ENCODE measurements around the gene RANBP17.

The RANBP17 gene

GRCh38 chr5:171127314-171127713 lies 265.5 kb downstream of the RANBP17 start:
- no peak overlapping the region for H3K4me3 Mint-ChIP-seq
- H3K4me1 Mint-ChIP-seq: no peaks in the 10 kb centered on the region
- H3K27ac Mint-ChIP-seq: no peak overlapping the region
- ATAC-seq (no peak), DNase-seq (ENCODE audit: low spot score in 2 of 2) (no peak)
- no peaks in the 10 kb centered on the region for H3K36me3 Mint-ChIP-seq
- no peaks in the 10 kb centered on the region for H3K9me3 Mint-ChIP-seq

GRCh38 chr5:171128136-171128535 lies 266.3 kb downstream of the RANBP17 start:
- no peaks in the 10 kb centered on the region for H3K36me3 Mint-ChIP-seq
- H3K4me1 Mint-ChIP-seq: no peaks in the 10 kb centered on the region
- no peaks in the 10 kb centered on the region for H3K9me3 Mint-ChIP-seq
- no peak for DNase-seq (ENCODE audit: low spot score in 2 of 2)
- no peak for ATAC-seq
- no peak overlapping the region for H3K27ac Mint-ChIP-seq
- H3K4me3 Mint-ChIP-seq: no peak overlapping the region

- H3K27ac Mint-ChIP-seq: no peak overlapping the region
- DNase-seq (ENCODE audit: low spot score in 2 of 2) (no peak), ATAC-seq (no peak)
- no peaks in the 10 kb centered on the region for H3K9me3 Mint-ChIP-seq
- H3K4me3 Mint-ChIP-seq: no peak overlapping the region
- H3K4me1 Mint-ChIP-seq: no peaks in the 10 kb centered on the region
- no peaks in the 10 kb centered on the region for H3K36me3 Mint-ChIP-seq
Measured at GRCh38 chr5:171129308-171129707, 267.5 kb downstream of the RANBP17 start.

DNA sequence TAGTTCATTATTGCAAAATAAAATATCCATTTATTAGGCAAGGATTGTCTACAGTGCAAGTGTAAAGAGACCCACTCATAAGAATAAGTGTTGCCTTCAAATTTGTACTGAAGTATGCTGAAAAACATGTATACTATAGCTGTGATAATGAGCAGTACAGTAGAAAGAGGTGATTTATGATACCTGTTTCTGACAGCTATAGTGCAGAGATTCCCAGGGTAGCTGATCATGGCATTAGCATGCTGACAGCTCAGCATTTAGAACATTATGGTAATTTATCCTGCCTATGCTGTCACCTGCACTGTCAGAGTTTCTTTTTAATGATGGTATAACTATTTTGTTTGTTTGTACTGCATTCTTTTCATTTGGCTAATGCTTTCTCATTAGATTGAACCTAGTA lies 269.7 kb downstream of the RANBP17 start:
- no peak overlapping the region for H3K4me3 Mint-ChIP-seq
- no peak for DNase-seq (ENCODE audit: low spot score in 2 of 2)
- H3K36me3 Mint-ChIP-seq: no peaks in the 10 kb centered on the region
- no peak for ATAC-seq
- H3K27ac Mint-ChIP-seq: no peak overlapping the region
- no peaks in the 10 kb centered on the region for H3K4me1 Mint-ChIP-seq
- no peaks in the 10 kb centered on the region for H3K9me3 Mint-ChIP-seq

DNA sequence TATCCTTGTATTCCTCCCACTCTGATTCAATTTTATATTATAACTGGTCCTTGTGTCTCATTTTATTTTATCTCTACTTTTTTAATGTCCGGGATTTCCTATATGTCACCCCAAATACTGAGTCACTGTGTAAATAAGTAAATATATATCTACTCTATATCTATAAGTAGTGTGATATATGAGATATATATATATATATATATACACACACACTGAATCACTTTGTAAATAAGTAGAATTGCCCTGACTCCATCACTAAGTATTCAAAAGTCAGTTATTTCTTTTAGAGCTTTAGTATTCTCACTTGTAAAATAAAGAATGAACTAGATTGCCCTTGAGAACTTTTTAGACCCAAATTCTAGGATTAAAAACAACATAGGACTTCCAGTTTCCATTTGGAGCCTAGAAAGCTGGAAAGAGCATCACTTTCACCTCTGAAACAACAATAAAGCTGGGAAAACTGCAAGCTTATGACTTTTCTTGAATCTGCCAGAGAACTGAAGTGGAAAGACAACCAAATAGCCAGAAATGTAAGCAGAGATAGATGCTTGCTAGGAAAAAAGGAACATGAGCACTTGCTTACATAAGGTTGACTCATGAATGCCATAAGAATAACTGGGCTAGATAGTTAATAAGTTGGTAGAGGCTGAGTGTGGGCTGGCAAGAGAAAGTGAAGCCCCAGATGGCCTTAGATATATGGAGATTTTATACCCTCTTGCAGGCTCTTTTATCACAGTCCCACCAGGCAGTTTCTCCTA lies 276.1 kb downstream of the RANBP17 start:
- Mint-ChIP-seq H3K27ac (no peak overlapping the region), H3K36me3 (no peaks in the 10 kb centered on the region), H3K9me3 (no peaks in the 10 kb centered on the region), H3K4me1 (no peaks in the 10 kb centered on the region), H3K4me3 (no peak overlapping the region)
- no peak for ATAC-seq
- no peak for DNase-seq (ENCODE audit: low spot score in 2 of 2)

DNA sequence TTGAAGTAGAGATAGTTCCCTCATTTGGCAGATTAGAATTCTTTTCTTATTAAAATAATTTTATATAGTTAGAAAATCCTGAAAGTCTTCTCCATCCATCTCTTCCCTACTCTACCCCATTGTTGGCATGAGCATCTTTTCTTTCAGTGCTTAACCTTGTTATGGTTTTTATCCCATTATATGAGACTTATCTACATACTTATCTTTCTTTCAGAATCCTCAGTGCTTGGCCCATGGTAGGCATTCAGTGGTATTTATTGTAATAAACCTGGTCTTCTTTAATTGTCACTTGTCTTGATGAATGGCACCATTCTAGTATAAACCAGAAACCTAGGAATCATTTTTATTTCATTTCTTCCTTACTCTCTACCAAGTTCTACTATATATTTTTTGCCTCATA lies 277.4 kb downstream of the RANBP17 start:
- Mint-ChIP-seq H3K4me3 (no peak overlapping the region), H3K4me1 (no peaks in the 10 kb centered on the region), H3K27ac (no peak overlapping the region), H3K9me3 (no peaks in the 10 kb centered on the region), H3K36me3 (no peaks in the 10 kb centered on the region)
- DNase-seq (ENCODE audit: low spot score in 2 of 2) (no peak), ATAC-seq (no peak)

DNA sequence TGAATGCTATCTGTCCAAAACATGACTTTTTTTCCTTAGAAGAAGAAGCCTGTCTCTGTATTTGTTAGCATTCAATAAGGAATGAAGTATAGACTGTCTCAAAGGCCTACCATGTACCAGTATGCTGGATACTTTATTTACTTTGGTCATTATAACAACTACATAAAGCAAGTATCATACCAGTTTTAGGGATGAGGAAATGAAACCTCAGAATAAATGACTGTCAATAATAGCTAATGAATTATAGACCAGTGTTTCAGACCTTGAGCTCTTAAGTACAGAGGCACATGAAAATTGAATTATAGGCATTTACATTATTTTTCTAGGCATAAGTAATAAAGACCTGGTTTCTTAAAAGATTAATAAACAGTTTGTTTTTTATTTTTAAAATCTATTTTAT lies 280.8 kb downstream of the RANBP17 start:
- DNase-seq (ENCODE audit: low spot score in 2 of 2) (no peak), ATAC-seq (no peak)
- Mint-ChIP-seq H3K36me3 (no peaks in the 10 kb centered on the region), H3K4me1 (no peaks in the 10 kb centered on the region), H3K4me3 (no peak overlapping the region), H3K9me3 (no peaks in the 10 kb centered on the region), H3K27ac (no peak overlapping the region)

- Mint-ChIP-seq H3K4me3 (no peak overlapping the region), H3K27ac (no peak overlapping the region), H3K4me1 (no peaks in the 10 kb centered on the region), H3K9me3 (no peaks in the 10 kb centered on the region), H3K36me3 (no peaks in the 10 kb centered on the region)
- ATAC-seq (no peak), DNase-seq (ENCODE audit: low spot score in 2 of 2) (no peak)
Measured at GRCh38 chr5:171143171-171143570, 281.4 kb downstream of the RANBP17 start.

GRCh38 chr5:171143926-171144325 lies 282.1 kb downstream of the RANBP17 start:
- no peak overlapping the region for H3K27ac Mint-ChIP-seq
- ATAC-seq: no peak
- no peaks in the 10 kb centered on the region for H3K9me3 Mint-ChIP-seq
- H3K4me1 Mint-ChIP-seq: no peaks in the 10 kb centered on the region
- H3K36me3 Mint-ChIP-seq: no peaks in the 10 kb centered on the region
- DNase-seq (ENCODE audit: low spot score in 2 of 2): no peak
- no peak overlapping the region for H3K4me3 Mint-ChIP-seq

DNA sequence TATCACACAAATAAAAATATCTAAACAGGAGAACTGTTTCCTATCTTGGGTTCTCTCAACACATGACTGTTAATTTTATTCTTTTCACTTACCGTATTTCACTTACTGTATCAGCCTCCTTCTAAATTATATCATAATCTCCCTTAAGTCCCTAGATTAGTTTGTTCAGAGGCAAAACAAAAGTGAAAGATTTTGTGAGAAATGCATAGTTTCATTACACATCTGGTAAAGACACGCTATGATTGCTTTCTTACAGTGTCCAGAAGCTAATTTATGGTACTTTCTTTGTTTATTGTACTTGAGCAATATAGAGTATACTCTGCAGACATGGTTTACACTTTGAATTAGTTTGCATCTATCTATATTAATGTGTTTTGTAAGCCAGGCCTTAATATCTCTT lies 287.5 kb downstream of the RANBP17 start:
- Mint-ChIP-seq H3K4me3 (no peak overlapping the region), H3K27ac (no peak overlapping the region), H3K4me1 (no peaks in the 10 kb centered on the region), H3K9me3 (no peaks in the 10 kb centered on the region), H3K36me3 (no peaks in the 10 kb centered on the region)
- DNase-seq (ENCODE audit: low spot score in 2 of 2) (no peak), ATAC-seq (no peak)

DNA sequence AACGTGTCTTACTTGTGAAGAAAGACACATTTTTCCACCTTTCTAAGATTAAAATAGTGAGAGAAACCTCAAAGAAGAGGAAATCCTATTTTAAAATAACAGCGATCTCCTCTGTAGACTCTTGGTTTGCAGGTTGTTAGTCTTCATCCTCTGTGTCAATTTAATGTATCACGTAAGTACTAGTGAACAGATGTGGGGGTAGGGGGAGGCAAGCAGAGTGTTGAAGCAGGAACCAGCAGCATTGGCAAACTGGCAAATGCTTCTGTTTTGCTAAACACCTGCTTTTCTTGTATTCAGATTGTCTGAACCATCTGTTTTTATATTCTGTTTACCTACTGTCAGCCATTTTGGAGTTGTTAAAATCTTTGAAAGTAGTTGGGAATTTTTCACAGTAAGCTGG lies 288.0 kb downstream of the RANBP17 start:
- no peak for ATAC-seq
- no peak for DNase-seq (ENCODE audit: low spot score in 2 of 2)
- H3K9me3 Mint-ChIP-seq: no peaks in the 10 kb centered on the region
- no peaks in the 10 kb centered on the region for H3K4me1 Mint-ChIP-seq
- H3K27ac Mint-ChIP-seq: no peak overlapping the region
- no peaks in the 10 kb centered on the region for H3K36me3 Mint-ChIP-seq
- H3K4me3 Mint-ChIP-seq: no peak overlapping the region

DNA sequence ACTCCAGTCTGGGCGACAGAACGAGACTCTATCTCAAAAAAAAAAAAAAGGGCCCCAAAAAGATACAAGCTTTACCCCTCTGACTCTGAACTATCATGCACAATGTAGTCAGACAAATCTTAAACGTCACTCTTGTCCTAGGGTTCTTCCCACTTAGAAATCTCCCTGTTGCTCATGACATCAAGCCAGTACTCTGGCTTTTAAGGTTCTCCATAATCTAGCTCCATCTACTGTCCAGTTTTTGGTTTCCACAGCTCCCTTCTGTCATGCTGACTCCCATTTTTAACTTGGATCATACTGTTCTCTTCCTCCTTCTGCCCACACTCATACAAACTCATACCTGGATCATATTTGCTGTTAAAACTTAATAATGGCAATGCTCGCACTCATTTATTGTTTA lies 290.6 kb downstream of the RANBP17 start:
- no peak overlapping the region for H3K27ac Mint-ChIP-seq
- H3K4me3 Mint-ChIP-seq: no peak overlapping the region
- H3K9me3 Mint-ChIP-seq: no peaks in the 10 kb centered on the region
- no peak for DNase-seq (ENCODE audit: low spot score in 2 of 2)
- ATAC-seq: no peak
- H3K4me1 Mint-ChIP-seq: no peaks in the 10 kb centered on the region
- H3K36me3 Mint-ChIP-seq: no peaks in the 10 kb centered on the region

- Mint-ChIP-seq H3K4me1 (no peaks in the 10 kb centered on the region), H3K4me3 (no peak overlapping the region), H3K36me3 (no peaks in the 10 kb centered on the region), H3K9me3 (no peaks in the 10 kb centered on the region), H3K27ac (no peak overlapping the region)
- DNase-seq (ENCODE audit: low spot score in 2 of 2) (no peak), ATAC-seq (no peak)
Measured at GRCh38 chr5:171155621-171156020, 293.8 kb downstream of the RANBP17 start.

DNA sequence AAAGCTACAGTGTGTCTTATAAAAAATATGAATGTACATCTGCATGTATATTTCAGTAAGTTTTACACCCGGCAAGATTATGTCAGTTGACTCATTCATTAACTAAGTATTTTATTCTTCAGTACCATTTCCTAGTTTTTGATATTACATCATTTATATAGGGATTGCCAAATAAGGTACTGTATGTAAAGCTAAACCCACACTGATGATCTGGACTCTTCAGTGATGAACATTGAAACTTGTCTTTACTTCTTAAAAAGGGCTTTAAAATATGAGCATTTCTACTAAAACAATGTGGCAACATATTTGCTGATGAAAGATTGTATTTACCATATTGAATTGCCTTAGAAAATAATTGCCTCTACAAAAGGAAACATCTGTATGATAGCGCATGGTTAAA lies 295.5 kb downstream of the RANBP17 start:
- H3K36me3 Mint-ChIP-seq: no peaks in the 10 kb centered on the region
- no peaks in the 10 kb centered on the region for H3K9me3 Mint-ChIP-seq
- no peak for ATAC-seq
- H3K4me1 Mint-ChIP-seq: no peaks in the 10 kb centered on the region
- H3K27ac Mint-ChIP-seq: no peak overlapping the region
- no peak for DNase-seq (ENCODE audit: low spot score in 2 of 2)
- no peak overlapping the region for H3K4me3 Mint-ChIP-seq

GRCh38 chr5:171157775-171158174 lies 296.0 kb downstream of the RANBP17 start:
- ATAC-seq: no peak
- Mint-ChIP-seq H3K4me1 (no peaks in the 10 kb centered on the region), H3K36me3 (no peaks in the 10 kb centered on the region), H3K27ac (no peak overlapping the region), H3K9me3 (no peaks in the 10 kb centered on the region), H3K4me3 (no peak overlapping the region)
- no peak for DNase-seq (ENCODE audit: low spot score in 2 of 2)

- no peak for DNase-seq (ENCODE audit: low spot score in 2 of 2)
- H3K9me3 Mint-ChIP-seq: no peaks in the 10 kb centered on the region
- H3K27ac Mint-ChIP-seq: no peak overlapping the region
- H3K4me1 Mint-ChIP-seq: no peaks in the 10 kb centered on the region
- H3K4me3 Mint-ChIP-seq: no peak overlapping the region
- ATAC-seq: no peak
- H3K36me3 Mint-ChIP-seq: no peaks in the 10 kb centered on the region
Measured at GRCh38 chr5:171158581-171158980, 296.8 kb downstream of the RANBP17 start.

DNA sequence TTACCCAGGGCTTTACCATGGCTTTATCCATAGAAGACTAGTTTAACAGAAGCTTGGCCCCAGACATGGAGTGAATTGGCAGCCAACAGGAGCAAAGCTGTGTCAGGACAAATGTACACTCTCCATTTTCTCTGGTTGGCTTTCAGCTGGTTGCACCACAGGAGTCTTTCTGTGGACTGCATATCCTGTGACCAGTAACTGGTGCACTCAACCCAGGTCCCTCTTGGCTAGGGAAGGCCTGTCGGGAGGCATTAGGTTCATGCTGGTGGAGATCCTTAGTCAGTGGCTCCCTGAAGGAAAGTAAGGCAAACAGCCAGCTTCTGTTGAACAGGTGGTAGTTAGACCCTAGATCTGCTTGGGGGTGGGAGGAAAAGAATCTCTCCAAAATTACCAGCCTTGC lies 300.3 kb downstream of the RANBP17 start:
- Mint-ChIP-seq H3K36me3 (no peaks in the 10 kb centered on the region), H3K4me1 (no peaks in the 10 kb centered on the region), H3K27ac (no peak overlapping the region), H3K9me3 (no peaks in the 10 kb centered on the region), H3K4me3 (no peak overlapping the region)
- DNase-seq (ENCODE audit: low spot score in 2 of 2) (no peak), ATAC-seq (peak; percentile 32)
